ENCODE measurements around the gene CSMD2.

The CSMD2 gene

GRCh38 chr1:33709174-33709782 lies 455.8 kb downstream of the CSMD2 start:
- no peak for DNase-seq

- DNase-seq: no peak
These were observed 458.3 kb downstream of the CSMD2 start for GRCh38 chr1:33706634-33707255.

GRCh38 chr1:33703464-33703863 lies 461.6 kb downstream of the CSMD2 start:
- DNase-seq: no peak

GRCh38 chr1:33698361-33699035 lies 466.5 kb downstream of the CSMD2 start:
- DNase-seq: peak; percentile 83

GRCh38 chr1:33697816-33698215 lies 467.2 kb downstream of the CSMD2 start:
- no peak for DNase-seq

- no peak for DNase-seq
These were observed 468.1 kb downstream of the CSMD2 start for GRCh38 chr1:33696962-33697361.

GRCh38 chr1:33696311-33696710 lies 468.7 kb downstream of the CSMD2 start:
- DNase-seq: no peak

- DNase-seq: no peak
These were observed 472.5 kb downstream of the CSMD2 start for GRCh38 chr1:33692206-33693188.

- no peak for DNase-seq
These were observed 478.0 kb downstream of the CSMD2 start for GRCh38 chr1:33687000-33687399.

GRCh38 chr1:33686551-33686950 lies 478.5 kb downstream of the CSMD2 start:
- no peak for DNase-seq

- DNase-seq: no peak
These were observed 479.8 kb downstream of the CSMD2 start for GRCh38 chr1:33685256-33685655.

- no peak for DNase-seq
These were observed 480.4 kb downstream of the CSMD2 start for GRCh38 chr1:33684396-33685179.

- no peak for DNase-seq
These were observed 481.1 kb downstream of the CSMD2 start for GRCh38 chr1:33683913-33684312.

- DNase-seq: no peak
These were observed 482.7 kb downstream of the CSMD2 start for GRCh38 chr1:33682371-33682770.

- DNase-seq: no peak
These were observed 484.7 kb downstream of the CSMD2 start for GRCh38 chr1:33680281-33680840.

GRCh38 chr1:33670567-33670966 lies 494.5 kb downstream of the CSMD2 start:
- DNase-seq: no peak

- DNase-seq: no peak
These were observed 496.3 kb downstream of the CSMD2 start for GRCh38 chr1:33668695-33669094.

GRCh38 chr1:33667386-33668282 lies 497.4 kb downstream of the CSMD2 start:
- DNase-seq: no peak

- DNase-seq: no peak
These were observed 498.4 kb downstream of the CSMD2 start for GRCh38 chr1:33666616-33667015.

- peak; percentile 76 for DNase-seq
These were observed 503.1 kb downstream of the CSMD2 start for GRCh38 chr1:33661811-33662454.

Measured in DMS79 treated with DMSO at 0.1 percent for 48 hours (cell line).